Mononuclear cell (primary cell): ENCODE results near the gene ERO1B. TPM values are rescaled to one million over a fixed set of nuclear protein-coding genes. Genes with fewer than 3 reads are reported as not detected.
"Not testable (repeated sequence)": the region's sequence is repeated elsewhere in the genome, so short reads cannot be mapped to it uniquely, and the experiment has no call there.

ENCODE experiments used
- H3K27me3 ChIP-seq: 2 replicates; pipeline ENCODE4 v1.6.0; 2011; ENCODE audit warnings: low read length, control low read depth; ENCODE audit not compliant: insufficient read depth
- H3K4me1 ChIP-seq: 2 replicates; pipeline ENCODE4 v1.5.1; 2011; ENCODE audit warnings: mild to moderate bottlenecking, low read length, control low read depth; ENCODE audit not compliant: insufficient read depth
- H3K4me3 ChIP-seq: 2 replicates; pipeline ENCODE4 v1.5.1; 2011; ENCODE audit warnings: mild to moderate bottlenecking, low read length, moderate library complexity
- H3K9me3 ChIP-seq: 2 replicates; pipeline ENCODE4 v1.5.1; 2011; ENCODE audit warnings: low read depth, mild to moderate bottlenecking, control low read depth, low read length
- total RNA-seq: library from RNA; depleted of rRNA; stranded (reverse); fragments of >200 nt; gene quantifications from one replicate; pipeline ENCODE4 v1.2.3, GENCODE V29; 2012

Gene ERO1B
- total RNA-seq, 1 donor, result 16.6 TPM

- Histone ChIP-seq H3K4me1 (no peaks in the 10 kb centered on the region), H3K27me3 (no peaks in the 10 kb centered on the region), H3K4me3 (no peak overlapping the region), H3K9me3 (peaks cover 17% of the 10 kb centered on the region)
Measured at GRCh38 chr1:236204656-236205055, 77.1 kb downstream of the ERO1B start.

- Histone ChIP-seq H3K27me3 (no peaks in the 10 kb centered on the region), H3K4me3 (no peak overlapping the region), H3K4me1 (no peaks in the 10 kb centered on the region), H3K9me3 (peaks cover 22% of the 10 kb centered on the region)
Measured at GRCh38 chr1:236204039-236204438, 77.7 kb downstream of the ERO1B start.

- Histone ChIP-seq H3K4me3 (no peak overlapping the region), H3K4me1 (no peaks in the 10 kb centered on the region), H3K9me3 (peaks cover 36% of the 10 kb centered on the region), H3K27me3 (no peaks in the 10 kb centered on the region)
Measured at GRCh38 chr1:236201786-236202185, 80.0 kb downstream of the ERO1B start.

GRCh38 chr1:236200925-236201324, 80.8 kb downstream of the ERO1B start:
- peaks cover 40% of the 10 kb centered on the region for H3K9me3 ChIP-seq
- H3K4me1 ChIP-seq, result no peaks in the 10 kb centered on the region
- no peak overlapping the region for H3K4me3 ChIP-seq
- no peaks in the 10 kb centered on the region for H3K27me3 ChIP-seq

GRCh38 chr1:236193184-236193583, 88.6 kb downstream of the ERO1B start:
- peaks cover 9% of the 10 kb centered on the region for H3K9me3 ChIP-seq
- no peaks in the 10 kb centered on the region for H3K27me3 ChIP-seq
- no peaks in the 10 kb centered on the region for H3K4me1 ChIP-seq
- no peak overlapping the region for H3K4me3 ChIP-seq

- H3K27me3 ChIP-seq, H3K4me3 ChIP-seq, H3K9me3 ChIP-seq, H3K4me1 ChIP-seq: not testable (repeated sequence)
Measured at GRCh38 chr1:236188084-236188483, 93.7 kb downstream of the ERO1B start.

GRCh38 chr1:236186471-236186870, 95.3 kb downstream of the ERO1B start:
- not testable (repeated sequence) for H3K9me3 ChIP-seq, H3K4me3 ChIP-seq, H3K4me1 ChIP-seq, H3K27me3 ChIP-seq

- Histone ChIP-seq H3K9me3 (no peaks in the 10 kb centered on the region), H3K4me3 (no peak overlapping the region), H3K27me3 (no peaks in the 10 kb centered on the region), H3K4me1 (no peaks in the 10 kb centered on the region)
Measured at GRCh38 chr1:236185687-236186086, 96.1 kb downstream of the ERO1B start.

- H3K4me1 ChIP-seq, result no peaks in the 10 kb centered on the region
- no peak overlapping the region for H3K4me3 ChIP-seq
Measured at GRCh38 chr1:236181059-236181458, 100.7 kb downstream of the ERO1B start.

GRCh38 chr1:236179634-236180033, 102.1 kb downstream of the ERO1B start:
- Histone ChIP-seq H3K9me3 (no peaks in the 10 kb centered on the region), H3K4me3 (no peak overlapping the region), H3K4me1 (no peaks in the 10 kb centered on the region), H3K27me3 (no peaks in the 10 kb centered on the region)

More at GRCh38 chr1:236181059-236181458, 100.7 kb downstream of the ERO1B start:
- no peaks in the 10 kb centered on the region for H3K9me3 ChIP-seq
- no peaks in the 10 kb centered on the region for H3K27me3 ChIP-seq

- H3K27me3 ChIP-seq, result no peaks in the 10 kb centered on the region
Measured at GRCh38 chr1:236176337-236177336, 105.1 kb downstream of the ERO1B start.

GRCh38 chr1:236175642-236176336, 106.0 kb downstream of the ERO1B start:
- no peaks in the 10 kb centered on the region for H3K9me3 ChIP-seq
- no peaks in the 10 kb centered on the region for H3K4me1 ChIP-seq
- no peaks in the 10 kb centered on the region for H3K27me3 ChIP-seq
- H3K4me3 ChIP-seq, result no peak overlapping the region

More at GRCh38 chr1:236176337-236177336, 105.1 kb downstream of the ERO1B start:
- Histone ChIP-seq H3K4me3 (no peak overlapping the region), H3K9me3 (no peaks in the 10 kb centered on the region), H3K4me1 (no peaks in the 10 kb centered on the region)

- H3K9me3 ChIP-seq, result no peaks in the 10 kb centered on the region
- H3K4me1 ChIP-seq, result peaks cover 6% of the 10 kb centered on the region
- H3K4me3 ChIP-seq, result no peak overlapping the region
- no peaks in the 10 kb centered on the region for H3K27me3 ChIP-seq
Measured at GRCh38 chr1:236173174-236173767, 108.5 kb downstream of the ERO1B start.

GRCh38 chr1:236172041-236172579, 109.6 kb downstream of the ERO1B start:
- Histone ChIP-seq H3K27me3 (no peaks in the 10 kb centered on the region), H3K9me3 (no peaks in the 10 kb centered on the region), H3K4me3 (no peak overlapping the region), H3K4me1 (peaks cover 6% of the 10 kb centered on the region)
